Fibroblast of skin of left quadriceps (primary cell): Measurements from ENCODE around the gene PEG3.

Source experiments
- DNase-seq, 2 experiments: peaks; one replicate each; pipeline ENCODE4 v3.0.0-alpha.2; 2013; ENCODE audit warnings: low read depth in 2 of 2

Gene PEG3

GRCh38 chr19:56808717-56809392, 31.7 kb downstream of the PEG3 start:
- no peak for DNase-seq

GRCh38 chr19:56806639-56807038, 33.9 kb downstream of the PEG3 start:
- no peak for DNase-seq
